ENCODE data around the gene SIRPG.
"Not testable (repeated sequence)": the region's sequence is repeated elsewhere in the genome, so short reads cannot be mapped to it uniquely, and the experiment has no call there.

The SIRPG gene

DNA sequence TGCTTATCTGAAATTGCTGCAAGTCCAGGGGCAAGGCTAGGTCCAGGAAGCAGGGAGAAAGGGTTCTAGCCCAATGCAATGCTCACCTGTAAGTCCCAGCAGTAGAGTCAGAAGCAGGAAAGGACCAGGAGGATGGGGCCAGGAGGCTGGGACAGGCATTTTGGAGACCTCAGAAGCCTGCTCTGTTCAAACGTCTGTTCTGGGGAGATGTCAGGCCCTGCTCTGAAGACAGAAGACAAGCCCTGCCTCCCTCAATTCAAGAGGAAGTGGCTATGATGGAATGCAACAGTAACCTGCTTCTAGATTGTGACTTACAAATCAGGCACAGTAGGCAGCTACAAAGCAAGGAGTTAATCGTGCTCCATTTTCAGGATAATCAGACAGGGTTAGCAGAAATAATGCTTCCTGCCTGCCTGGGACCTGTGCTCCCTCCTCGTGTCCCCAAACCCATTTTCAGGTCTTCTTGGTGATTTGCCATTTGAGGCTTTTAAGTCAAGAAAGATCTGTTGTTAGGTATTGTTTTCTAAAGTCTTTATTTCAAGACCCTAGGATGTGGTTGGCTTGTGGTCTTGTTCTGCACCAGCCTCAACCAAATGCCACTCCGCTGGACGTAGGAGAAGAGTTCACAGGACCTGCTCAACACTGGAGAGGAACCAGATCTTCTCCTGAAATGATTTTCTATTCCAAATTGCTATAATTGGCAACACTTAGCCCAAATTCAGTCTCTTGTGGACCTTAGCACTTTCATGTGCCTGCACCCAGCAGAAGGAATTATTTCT lies at the start of gene SIRPG:
Gene SIRPG, minus strand, starts transcription at position 224 of the 779 bp plus-strand sequence. Its CDS starts 65 bp downstream, at position 159.
- DNase-seq (ENCODE audit: low spot score): no peak

- DNase-seq (ENCODE audit: low spot score): not testable (repeated sequence)
Observed at GRCh38 chr20:1706887-1707286, 49.3 kb upstream of the SIRPG start.

- DNase-seq (ENCODE audit: low spot score): no peak
Observed at GRCh38 chr20:1706079-1706478, 48.5 kb upstream of the SIRPG start.

GRCh38 chr20:1702855-1703254 lies 45.3 kb upstream of the SIRPG start:
- no peak for DNase-seq (ENCODE audit: low spot score)

- DNase-seq (ENCODE audit: low spot score): no peak
Observed at GRCh38 chr20:1702328-1702727, 44.7 kb upstream of the SIRPG start.

DNA sequence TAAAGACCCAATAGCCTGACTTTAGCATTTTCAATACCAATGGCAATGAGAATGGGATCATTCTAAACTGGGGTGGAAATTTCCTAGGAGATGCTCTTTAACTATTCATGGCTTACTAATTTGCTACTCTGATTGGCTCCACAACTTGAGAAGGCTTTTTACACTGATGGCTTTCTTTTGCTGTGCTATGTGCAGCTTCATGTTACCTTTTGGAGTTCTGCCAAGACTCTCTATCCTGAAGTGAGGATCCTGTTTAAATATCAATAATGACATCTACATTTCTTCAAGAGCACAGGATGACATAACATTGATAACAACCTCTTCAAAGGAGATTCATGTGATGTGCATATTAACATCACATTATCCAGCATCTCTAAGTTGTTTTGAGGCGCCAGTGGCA lies 43.4 kb upstream of the SIRPG start:
- no peak for DNase-seq (ENCODE audit: low spot score)

DNA sequence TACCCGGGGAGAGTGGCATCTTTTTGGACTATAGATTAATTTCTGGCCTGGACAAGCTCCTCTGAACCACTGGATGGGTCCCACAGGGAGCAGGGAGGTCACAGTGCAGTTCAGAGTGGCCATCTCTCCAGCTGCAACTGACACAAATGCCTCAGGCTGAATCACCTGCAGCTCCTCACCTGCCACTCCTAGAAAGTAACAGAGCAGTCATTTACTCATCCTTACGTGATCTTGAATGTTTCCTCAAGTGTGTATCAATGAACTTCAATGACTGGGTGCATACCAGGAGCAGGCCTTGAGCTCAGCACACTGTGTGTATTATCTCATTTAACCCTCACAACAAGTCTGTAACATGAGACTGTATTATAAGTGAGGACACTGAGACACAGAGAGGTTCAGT lies 40.0 kb upstream of the SIRPG start:
- DNase-seq (ENCODE audit: low spot score): no peak

DNA sequence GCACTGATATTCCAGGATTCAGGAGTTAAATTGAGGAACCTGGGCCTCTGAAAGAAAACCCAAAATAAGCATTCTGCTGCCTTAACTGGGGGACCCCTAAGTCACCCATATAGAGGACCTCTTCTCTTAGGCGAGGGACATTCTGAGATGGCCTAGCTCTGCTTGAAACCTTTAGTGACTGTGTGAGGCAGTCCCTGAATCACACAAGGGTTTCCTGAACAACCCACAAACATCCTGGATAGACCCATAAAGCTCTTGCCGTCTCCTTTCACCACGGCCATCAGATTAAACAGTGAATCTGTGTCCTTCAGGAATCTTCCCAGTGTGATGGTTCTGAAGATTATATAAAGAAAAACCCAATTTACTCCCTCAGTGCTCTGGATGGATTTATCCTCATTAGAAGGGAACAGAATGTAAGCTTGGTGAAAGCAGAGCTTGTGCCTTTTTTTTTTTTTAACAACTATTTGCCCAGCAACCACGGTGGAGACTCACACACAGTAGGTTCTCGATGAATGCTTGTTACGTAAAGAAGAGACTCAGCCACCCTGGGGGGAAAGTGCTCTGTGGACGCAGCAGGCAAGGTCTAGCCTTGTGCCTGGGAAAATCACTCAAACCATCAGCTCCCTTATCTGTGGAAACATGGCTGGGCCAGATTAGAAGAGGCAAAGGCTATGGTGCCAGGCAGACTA lies 39.1 kb upstream of the SIRPG start:
- no peak for DNase-seq (ENCODE audit: low spot score)

GRCh38 chr20:1694672-1695071 lies 37.1 kb upstream of the SIRPG start:
- no peak for DNase-seq (ENCODE audit: low spot score)

- no peak for DNase-seq (ENCODE audit: low spot score)
Observed at GRCh38 chr20:1693427-1693826, 35.8 kb upstream of the SIRPG start.

- DNase-seq (ENCODE audit: low spot score): no peak
Observed at GRCh38 chr20:1689721-1690120, 32.1 kb upstream of the SIRPG start.

- no peak for DNase-seq (ENCODE audit: low spot score)
Observed at GRCh38 chr20:1688886-1689538, 31.4 kb upstream of the SIRPG start.

- DNase-seq (ENCODE audit: low spot score): no peak
Observed at GRCh38 chr20:1687053-1687452, 29.5 kb upstream of the SIRPG start.

GRCh38 chr20:1686151-1686748 lies 28.7 kb upstream of the SIRPG start:
- DNase-seq (ENCODE audit: low spot score): no peak

DNA sequence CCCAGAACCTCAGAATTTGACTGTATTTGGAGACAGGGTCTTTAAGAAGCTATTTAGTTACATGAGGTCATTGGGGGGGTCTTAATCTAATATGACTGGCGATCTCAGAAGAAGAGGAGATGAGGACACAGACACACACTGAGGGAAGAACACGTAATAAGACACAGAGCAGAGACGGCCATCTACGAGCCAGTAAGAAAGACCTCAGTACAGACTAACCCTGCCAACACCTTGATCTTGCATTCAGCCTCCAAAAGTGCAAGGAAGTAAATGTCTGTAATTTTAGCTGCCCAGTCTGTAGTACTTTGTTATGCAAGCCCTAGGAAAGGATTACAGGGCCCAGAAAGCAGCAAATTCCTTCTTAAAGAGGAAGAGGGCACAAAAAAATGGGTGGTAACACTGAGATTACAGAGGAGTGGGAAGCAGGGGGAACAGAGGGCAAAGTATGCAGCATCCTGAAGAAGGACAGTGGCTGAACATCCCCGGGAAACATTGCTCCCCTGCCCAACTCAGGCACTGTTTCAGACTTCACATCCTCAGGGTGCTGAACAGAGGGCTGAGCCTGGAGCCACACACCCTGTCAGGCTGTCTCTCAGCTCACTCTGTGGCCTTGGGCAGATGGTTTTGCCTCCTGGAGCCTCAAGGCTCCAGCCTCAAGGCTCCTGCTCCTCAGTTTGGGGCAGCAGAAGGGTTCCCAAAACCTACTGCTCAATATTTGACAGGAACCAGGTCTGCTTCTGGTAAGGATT lies 27.9 kb upstream of the SIRPG start:
- DNase-seq (ENCODE audit: low spot score): no peak

GRCh38 chr20:1684872-1685271 lies 27.3 kb upstream of the SIRPG start:
- no peak for DNase-seq (ENCODE audit: low spot score)

- no peak for DNase-seq (ENCODE audit: low spot score)
Observed at GRCh38 chr20:1676650-1677049, 19.1 kb upstream of the SIRPG start.

GRCh38 chr20:1674990-1675780 lies 17.6 kb upstream of the SIRPG start:
- no peak for DNase-seq (ENCODE audit: low spot score)

- DNase-seq (ENCODE audit: low spot score): no peak
Observed at GRCh38 chr20:1674361-1674760, 16.8 kb upstream of the SIRPG start.

DNA sequence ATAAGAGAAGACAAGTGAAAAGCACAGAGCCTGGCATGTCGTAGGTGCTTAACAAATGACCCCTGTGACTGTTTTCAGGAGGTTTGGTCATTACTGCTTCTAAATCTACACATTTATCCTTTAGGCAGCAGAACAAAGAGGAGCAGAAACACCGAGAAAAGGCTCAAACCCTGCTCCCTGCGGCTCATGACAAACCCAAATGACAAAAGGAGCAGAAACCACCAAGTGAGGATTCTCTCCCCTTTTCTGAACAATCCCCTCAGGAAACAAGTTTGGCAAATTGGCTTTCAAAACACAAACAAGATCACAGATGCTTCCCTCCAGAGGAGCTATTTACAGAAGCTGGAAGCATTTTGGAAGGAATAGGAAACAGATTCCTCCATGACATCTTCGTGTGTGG lies 15.8 kb upstream of the SIRPG start:
- no peak for DNase-seq (ENCODE audit: low spot score)

DNA sequence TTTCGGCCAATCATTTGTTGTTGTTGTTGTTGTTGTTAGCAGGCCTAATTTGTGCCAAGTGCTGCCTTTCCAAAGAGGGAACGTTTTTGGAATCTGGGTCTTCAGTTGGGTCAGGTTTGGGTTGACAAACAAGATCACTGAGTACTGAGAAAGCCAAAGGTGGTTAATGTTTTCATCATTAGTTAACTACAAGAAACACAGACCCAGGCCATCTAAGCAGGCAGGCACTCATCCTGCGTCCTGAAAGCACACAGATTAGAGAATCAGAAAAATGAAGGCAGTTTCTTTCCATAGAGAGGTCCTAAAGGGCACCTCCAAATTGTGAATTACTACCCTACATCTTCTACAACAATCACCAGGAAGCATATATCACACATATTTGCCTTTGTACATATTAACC lies 15.1 kb upstream of the SIRPG start:
- no peak for DNase-seq (ENCODE audit: low spot score)
